GM18519 (cell line): ENCODE data around the gene SMC2.

Experiments used
- ATAC-seq: cut with Tn5 transposase; IDR thresholded peaks from one replicate; pipeline ENCODE4 v1.9.1; 2021; ENCODE audit warnings: mild to moderate bottlenecking, moderate library complexity; ENCODE audit not compliant: unreplicated experiment, low FRiP score

SMC2 gene

GRCh38 chr9:104099630-104100029 lies 5.5 kb downstream of the SMC2 start:
- no peak for ATAC-seq

- ATAC-seq, result no peak
Observed at GRCh38 chr9:104104360-104104759, 10.3 kb downstream of the SMC2 start.

- ATAC-seq, result no peak
Observed at GRCh38 chr9:104107799-104108198, 13.7 kb downstream of the SMC2 start.

GRCh38 chr9:104108315-104108714 lies 14.2 kb downstream of the SMC2 start:
- ATAC-seq, result no peak

- ATAC-seq, result no peak
Observed at GRCh38 chr9:104110509-104110908, 16.4 kb downstream of the SMC2 start.

- ATAC-seq, result no peak
Observed at GRCh38 chr9:104118916-104119315, 24.8 kb downstream of the SMC2 start.

GRCh38 chr9:104121022-104121421 lies 26.9 kb downstream of the SMC2 start:
- ATAC-seq, result no peak

GRCh38 chr9:104138243-104138868 lies 44.2 kb downstream of the SMC2 start:
- no peak for ATAC-seq

- ATAC-seq, result no peak
Observed at GRCh38 chr9:104142799-104143549, 48.9 kb downstream of the SMC2 start.

- ATAC-seq, result no peak
Observed at GRCh38 chr9:104143550-104143910, 49.4 kb downstream of the SMC2 start.

GRCh38 chr9:104144336-104144735 lies 50.2 kb downstream of the SMC2 start:
- ATAC-seq, result no peak

GRCh38 chr9:104173067-104173466 lies 79.0 kb downstream of the SMC2 start:
- ATAC-seq, result no peak

GRCh38 chr9:104177003-104177611 lies 83.0 kb downstream of the SMC2 start:
- no peak for ATAC-seq

- ATAC-seq, result peak; percentile 93
Observed at GRCh38 chr9:104177676-104178075, 83.6 kb downstream of the SMC2 start.
